Uterus (tissue), 2 donors: ENCODE measurements around the gene HOXC5.

Experiments
- POLR2A ChIP-seq, 2 donors: fragments of 450-650 bp; IDR thresholded peaks; one replicate each; pipeline ENCODE4 v1.6.1; 2016; ENCODE audit warnings: antibody characterized with exemption in 2 of 2, mild to moderate bottlenecking in 1 of 2, moderate library complexity in 1 of 2
- TF ChIP-seq, protein P1 (sequence below), 4 experiments: fragments of 200-600 bp in 2 of 4; fragments of 450-650 bp in 2 of 4; sonication (generic) in 2 of 4; IDR thresholded peaks; one replicate each; pipeline ENCODE4 v1.5.1; 2016 to 2019; ENCODE audit warnings: antibody characterized with exemption in 4 of 4, mild to moderate bottlenecking in 2 of 4, moderate library complexity in 1 of 4

- TF ChIP-seq, protein P1, sequence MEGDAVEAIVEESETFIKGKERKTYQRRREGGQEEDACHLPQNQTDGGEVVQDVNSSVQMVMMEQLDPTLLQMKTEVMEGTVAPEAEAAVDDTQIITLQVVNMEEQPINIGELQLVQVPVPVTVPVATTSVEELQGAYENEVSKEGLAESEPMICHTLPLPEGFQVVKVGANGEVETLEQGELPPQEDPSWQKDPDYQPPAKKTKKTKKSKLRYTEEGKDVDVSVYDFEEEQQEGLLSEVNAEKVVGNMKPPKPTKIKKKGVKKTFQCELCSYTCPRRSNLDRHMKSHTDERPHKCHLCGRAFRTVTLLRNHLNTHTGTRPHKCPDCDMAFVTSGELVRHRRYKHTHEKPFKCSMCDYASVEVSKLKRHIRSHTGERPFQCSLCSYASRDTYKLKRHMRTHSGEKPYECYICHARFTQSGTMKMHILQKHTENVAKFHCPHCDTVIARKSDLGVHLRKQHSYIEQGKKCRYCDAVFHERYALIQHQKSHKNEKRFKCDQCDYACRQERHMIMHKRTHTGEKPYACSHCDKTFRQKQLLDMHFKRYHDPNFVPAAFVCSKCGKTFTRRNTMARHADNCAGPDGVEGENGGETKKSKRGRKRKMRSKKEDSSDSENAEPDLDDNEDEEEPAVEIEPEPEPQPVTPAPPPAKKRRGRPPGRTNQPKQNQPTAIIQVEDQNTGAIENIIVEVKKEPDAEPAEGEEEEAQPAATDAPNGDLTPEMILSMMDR (IDR thresholded peaks at IDR 0.05), result no peak
- no peak for TF ChIP-seq POLR2A (IDR thresholded peaks at IDR 0.05)
Measured at GRCh38 chr12:54037360-54038283, 4.8 kb downstream of the HOXC5 start.
